Fibroblast of the aortic adventitia (primary cell): ENCODE measurements around the gene C20orf141. TPM values are rescaled to one million over a fixed set of nuclear protein-coding genes. Genes with fewer than 3 reads are reported as not detected.

Experiments used
- DNase-seq: peaks from one replicate; pipeline ENCODE4 v3.0.0-alpha.2; 2010; ENCODE audit warnings: low read depth
- H3K4me3 ChIP-seq: 2 replicates; pipeline ENCODE4 v1.5.1; 2011; ENCODE audit warnings: low read depth, mild to moderate bottlenecking, control low read depth, low read length, moderate library complexity
- CTCF ChIP-seq: IDR thresholded peaks from 2 replicates; pipeline ENCODE4 v1.5.1; 2011; ENCODE audit warnings: mild to moderate bottlenecking, low read length, control low read depth, inconsistent platforms; ENCODE audit not compliant: insufficient read depth
- total RNA-seq: library from RNA; depleted of rRNA; stranded (reverse); fragments of >200 nt; gene quantifications from 2 replicates; pipeline ENCODE4 v1.2.3, GENCODE V29; 2012; ENCODE audit warnings: low replicate concordance

The C20orf141 gene
- total RNA-seq, 1 donor: not detected

GRCh38 chr20:2839732-2840137 lies 24.9 kb downstream of the C20orf141 start:
- no peak for DNase-seq
- no peak for TF ChIP-seq CTCF
- peak overlapping the region; percentile 88 for H3K4me3 ChIP-seq

GRCh38 chr20:2840138-2840966 lies 25.6 kb downstream of the C20orf141 start, which contains the start of the genes PCED1A and VPS16:
TSS of gene PCED1A (minus strand) at chr20:2840655. CDS start at chr20:2839912, 743 bp downstream.
TSS of gene VPS16 (plus strand) at chr20:2840745. CDS start at chr20:2840775, 30 bp downstream.
- peak; percentile 83 for DNase-seq
- no peak for TF ChIP-seq CTCF
- peak within 1 kb of the TSS; percentile 88 for H3K4me3 ChIP-seq

- DNase-seq: peak; percentile 66
- peak overlapping the region; percentile 88 for H3K4me3 ChIP-seq
- TF ChIP-seq CTCF: no peak
Observed at GRCh38 chr20:2840967-2841531, 26.3 kb downstream of the C20orf141 start.

GRCh38 chr20:2845607-2846006 lies 30.8 kb downstream of the C20orf141 start:
- TF ChIP-seq CTCF: no peak
- no peak overlapping the region for H3K4me3 ChIP-seq
- DNase-seq: no peak

GRCh38 chr20:2846698-2847097 lies 31.9 kb downstream of the C20orf141 start:
- DNase-seq: no peak
- no peak for TF ChIP-seq CTCF
- no peak overlapping the region for H3K4me3 ChIP-seq

GRCh38 chr20:2847802-2848201 lies 33.0 kb downstream of the C20orf141 start:
- TF ChIP-seq CTCF: no peak
- H3K4me3 ChIP-seq: no peak overlapping the region
- no peak for DNase-seq
